GM12878 (cell line): ENCODE results near the gene C1QTNF9B. TPM values are rescaled to one million over a fixed set of nuclear protein-coding genes. Genes with fewer than 3 reads are reported as not detected.

Experiments
- ATAC-seq: fragments of 200-7000 bp; cut with Tn5 transposase; 3 replicates; pipeline ENCODE4 v1.9.1; 2020; ENCODE audit warnings: mild to moderate bottlenecking, moderate library complexity
- BruUV-seq: library from RNA; stranded (reverse); fragments of 400-500 nt; replicated peaks from 2 replicates; lab custom pipeline; 2021; lab: Mats Ljungman, UMichigan
- CTCF ChIA-PET: fragments of 300-600 bp; sonication (Branson Sonifier 250); formaldehyde crosslinking; extraction: SDS; loops from one replicate; lab custom pipeline; 2021; ENCODE audit warnings: inconsistent platforms; lab: Yijun Ruan, JAX
- POLR2A ChIA-PET: fragments of 350-600 bp; formaldehyde crosslinking; extraction: SDS; loops from one replicate; lab custom pipeline; 2021; ENCODE audit warnings: inconsistent platforms; lab: Charles Lee
- RAD21 ChIA-PET: fragments of 300-600 bp; sonication (Branson Sonifier 250); formaldehyde crosslinking; loops from one replicate; lab custom pipeline; 2023; ENCODE audit warnings: antibody characterized with exemption; ENCODE audit not compliant: unreplicated experiment; lab: Charles Lee
- SMC1A ChIA-PET: fragments of 300-600 bp; sonication (Branson Sonifier 250); formaldehyde crosslinking; loops from one replicate; lab custom pipeline; 2023; ENCODE audit not compliant: unreplicated experiment, uncharacterized antibody; lab: Charles Lee
- DNase-seq: peaks from one replicate; pipeline ENCODE4 v3.0.0-alpha.2; 2011; ENCODE audit warnings: low read depth, low spot score
- FAIRE-seq: peaks from 3 replicates; lab custom pipeline; 2011; peaks lifted over from hg19 to GRCh38; lab: Jason Lieb, UNC
- H2AFZ ChIP-seq: 2 replicates; pipeline ENCODE4 v1.6.0; 2011; ENCODE audit warnings: low read depth, low read length, control low read depth; ENCODE audit not compliant: control insufficient read depth
- H3K27ac ChIP-seq: 2 replicates; pipeline ENCODE4 v1.5.1; 2011; ENCODE audit warnings: control low read depth; ENCODE audit not compliant: control insufficient read depth, insufficient read depth
- H3K27me3 ChIP-seq, 2 experiments: replicated peaks in 1 of 2; 2 replicates each; pipeline versions ENCODE4 v1.6.0 to v1.6.1; 2011; ENCODE audit warnings: low read length in 1 of 2; ENCODE audit not compliant: control insufficient read depth in 2 of 2, insufficient read depth in 2 of 2
- H3K36me3 ChIP-seq, 2 experiments: 2 replicates each; pipeline ENCODE4 v1.5.1; 2011; ENCODE audit warnings: low read length in 1 of 2; ENCODE audit not compliant: control insufficient read depth in 2 of 2, insufficient read depth in 2 of 2
- H3K4me1 ChIP-seq: 2 replicates; pipeline ENCODE4 v1.6.1; 2011; ENCODE audit warnings: mild to moderate bottlenecking, low read length, moderate library complexity, mixed read lengths; ENCODE audit not compliant: control insufficient read depth, insufficient read depth
- H3K4me2 ChIP-seq: 2 replicates; pipeline ENCODE4 v1.6.0; 2011; ENCODE audit warnings: control low read depth; ENCODE audit not compliant: control insufficient read depth, insufficient read depth
- H3K4me3 ChIP-seq: fragments of 200-600 bp; sonication (generic); 2 replicates; pipeline ENCODE4 v1.5.1; 2016
- H3K79me2 ChIP-seq: 2 replicates; pipeline ENCODE4 v1.6.0; 2011; ENCODE audit warnings: low read length; ENCODE audit not compliant: control insufficient read depth, insufficient read depth
- H3K9ac ChIP-seq: 2 replicates; pipeline ENCODE4 v1.8.0; 2011; ENCODE audit warnings: low read length, control low read depth, mixed read lengths; ENCODE audit not compliant: control insufficient read depth, insufficient read depth
- H3K9me3 ChIP-seq: replicated peaks from 3 replicates; pipeline ENCODE4 v1.5.1; 2011; ENCODE audit warnings: mild to moderate bottlenecking, low read length; ENCODE audit not compliant: control insufficient read depth, insufficient read depth
- H4K20me1 ChIP-seq: 2 replicates; pipeline ENCODE4 v1.6.0; 2011; ENCODE audit not compliant: control insufficient read depth, insufficient read depth
- CBFB ChIP-seq: IDR thresholded peaks from 2 replicates; pipeline ENCODE4 v1.6.1; 2016; ENCODE audit warnings: antibody characterized with exemption, low read depth
- EED ChIP-seq: sonication (generic); IDR thresholded peaks from 2 replicates; pipeline ENCODE4 v1.6.1; 2016; ENCODE audit warnings: antibody characterized with exemption, low read depth
- LARP7 ChIP-seq: fragments of 450-650 bp; IDR thresholded peaks from 2 replicates; pipeline ENCODE4 v1.6.1; 2017; ENCODE audit warnings: mild to moderate bottlenecking
- MTA3 ChIP-seq: IDR thresholded peaks from 2 replicates; pipeline ENCODE4 v1.6.1; 2012; ENCODE audit warnings: low read length, inconsistent platforms, borderline replicate concordance
- SMAD5 ChIP-seq: IDR thresholded peaks from 2 replicates; pipeline ENCODE4 v1.6.1; 2016; ENCODE audit warnings: antibody characterized with exemption, low read depth
- SPI1 ChIP-seq: IDR thresholded peaks from 2 replicates; pipeline ENCODE4 v1.6.1; 2011; ENCODE audit warnings: low read depth, mild to moderate bottlenecking, low read length, moderate library complexity, borderline replicate concordance; ENCODE audit not compliant: insufficient read depth
- STAT3 ChIP-seq: IDR thresholded peaks from 2 replicates; pipeline ENCODE4 v1.6.1; 2011; ENCODE audit warnings: low read depth, low read length, improper control_type of control experiment
- WGBS: methylation state at CpG from one replicate; pipeline ENCODE4 v1.1.6; 2016; ENCODE audit warnings: low lambda C conversion rate; ENCODE audit not compliant: insufficient replicate concordance, insufficient coverage; ENCODE audit errors: missing lambda C conversion rate; 5-methylcytosine and 5-hydroxymethylcytosine counted together
- in situ Hi-C: fragments of 300-500 bp; cut with MboI; formaldehyde crosslinking; loops from 9 replicates; pipeline ENCODE4 v1.14.3; 2018; ENCODE audit warnings: mixed read lengths
- intact Hi-C: fragments of 100-400 bp; cut with micrococcal nuclease; formaldehyde crosslinking; loops from one replicate; pipeline ENCODE4 v1.14.2; 2022; ENCODE audit not compliant: unreplicated experiment
- polyA plus RNA-seq, 11 experiments: library from polyadenylated mRNA; depleted of rRNA in 4 of 11; unstranded in 6 of 11; stranded (reverse) in 5 of 11; fragments of >200 nt; fragmentation: Nextera tagmentation in 4 of 11; fragmentation: Illumina TruSeq in 1 of 11; extraction: Ambion mirVana in 4 of 11; extraction: Trizol in 1 of 11; gene quantifications; 1 replicate in 1 of 11; 2 replicates in 10 of 11; pipeline versions ENCODE4 v1.2.1 to v1.2.3, GENCODE V29; 2011 to 2016; ENCODE audit warnings: inconsistent platforms in 2 of 11, missing spikeins in 2 of 11, low read depth in 1 of 11
- total RNA-seq, 4 experiments: library from RNA; depleted of rRNA in 3 of 4; stranded (reverse); fragments of >200 nt in 3 of 4; fragmentation: Illumina TruSeq in 1 of 4; extraction: Trizol in 1 of 4; gene quantifications; 2 replicates each; pipeline versions ENCODE4 v1.2.1 to v1.2.3, GENCODE V29; 2013 to 2021

The C1QTNF9B gene
- total and polyA plus RNA-seq, 10 of the 15 experiments (the other 5 are each of a cell fraction or from before 2014, with no cell fraction given), result 0.10 to 0.48 (median 0.32) TPM; not detected in 6

DNA sequence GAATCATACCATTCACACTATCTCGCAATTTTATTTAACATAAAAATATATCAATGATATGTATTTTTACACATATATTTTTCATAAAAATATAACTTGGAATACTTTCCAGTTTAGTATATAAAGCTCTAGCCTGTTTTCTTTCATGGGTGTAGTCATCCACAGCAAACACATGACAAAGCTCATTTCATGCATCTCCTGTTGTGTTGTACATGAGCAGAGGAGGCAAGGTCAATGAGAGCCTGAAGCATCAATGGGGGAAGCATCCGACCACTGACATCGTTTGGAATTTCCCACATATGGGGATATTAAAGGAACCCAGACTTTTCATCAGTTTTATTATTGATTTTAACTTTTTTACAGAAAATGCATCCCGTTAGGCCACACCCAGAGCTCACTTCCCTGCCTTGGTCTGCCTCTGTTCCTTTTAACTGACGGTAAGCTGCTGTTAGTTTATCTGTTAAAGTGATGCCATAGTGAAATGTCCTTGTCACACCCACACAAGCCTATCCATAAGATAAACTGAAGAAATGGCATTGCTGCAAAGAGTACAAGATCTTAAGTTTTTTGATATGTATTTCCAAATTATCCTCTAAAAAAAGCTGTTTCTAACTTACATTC, 52.1 kb downstream of the C1QTNF9B start:
- Histone ChIP-seq H3K4me2 (peak overlapping the region; percentile 67), H3K4me3 (0 out of 2 replicates have a peak overlapping the region, but pooled peaks have one; percentile 26), H3K9ac (peak overlapping the region; percentile 38; the same call in 1 of the 2 replicates), H3K27ac (peak overlapping the region; percentile 82), H3K36me3 (no peaks in the 10 kb centered on the region), H3K27me3 (no peaks in the 10 kb centered on the region), H3K79me2 (no peaks in the 10 kb centered on the region), H3K4me1 (peaks cover 56% of the 10 kb centered on the region), H4K20me1 (no peaks in the 10 kb centered on the region), H3K9me3 (no peaks in the 10 kb centered on the region), H2AFZ (no peak overlapping the region; the same call in 1 of the 2 replicates)
- ChIA-PET RAD21 (interaction anchor here (0.7 to 2.6 kb wide), 15 partner anchors 10 to 378 kb away, joined by 3 to 26 read pairs (median 4); no protein-coding TSS in a partner anchor), SMC1A (interaction anchor here (0.7 to 3.2 kb wide), 24 partner anchors 10 to 136 kb away, joined by 3 to 40 read pairs (median 6); no protein-coding TSS in a partner anchor), CTCF (interaction anchor here (0.6 to 3.0 kb wide), 18 partner anchors 11 to 137 kb away, joined by 3 to 17 read pairs (median 4); partner anchors contain the start of gene MIPEP), POLR2A (interaction anchor here (1.1 to 2.2 kb wide), 4 partner anchors 21 to 49 kb away, joined by 3 to 14 read pairs (median 3); no protein-coding TSS in a partner anchor)
- no peak for DNase-seq
- BruUV-seq, result no TSS peak
- in situ Hi-C loops, result no loop called here
- ATAC-seq, result peak; percentile 59
- FAIRE-seq, result no peak
- TF ChIP-seq SMAD5 (peak; percentile 35; the same call in 1 of the 2 replicates), CBFB (0 out of 2 replicates have a peak, but pooled peaks have one; percentile 51), LARP7 (no peak), STAT3 (no peak), MTA3 (peak; percentile 75; the same call in 1 of the 2 replicates), SPI1 (peak; percentile 15; the same call in 1 of the 2 replicates), EED (peak; percentile 16; the same call in 1 of the 2 replicates)
- 38% methylated on average over 5 of the region's 5 CpGs for WGBS
- intact Hi-C loops, result loop anchor here (5.0 kb wide), 1 partner anchor 33 kb away; no protein-coding TSS in a partner anchor
